OCI-LY1 (cell line): Measurements from ENCODE around the gene PPP2R2C.

Experiments used
- CTCF ChIP-seq: fragments of 200-600 bp; sonication (generic), shearing (Covaris generic); IDR thresholded peaks from 2 replicates; pipeline ENCODE4 v1.5.1; 2017; ENCODE audit warnings: mild to moderate bottlenecking, antibody characterized with exemption, low read length, moderate library complexity, mixed read lengths
- EZH2 ChIP-seq: fragments of 200-600 bp; sonication (generic), shearing (Covaris generic); IDR thresholded peaks from 2 replicates; pipeline ENCODE4 v1.8.0; 2017; ENCODE audit warnings: borderline replicate concordance, mixed run types, mild to moderate bottlenecking, antibody characterized with exemption, low read length, moderate library complexity, mixed read lengths

GRCh38 chr4:6291784-6292297 is 180.6 kb downstream of the PPP2R2C start:
- TF ChIP-seq CTCF (no peak), EZH2 (no peak)
